SK-N-SH (cell line): ENCODE data around the gene NDUFA6.
"Not testable (repeated sequence)": the region's sequence is repeated elsewhere in the genome, so short reads cannot be mapped to it uniquely, and the experiment has no call there.

Experiments used
- EP300 ChIP-seq, 2 experiments: IDR thresholded peaks; 2 replicates each; pipeline versions ENCODE4 v1.4.0 to v1.6.1; 2012; ENCODE audit warnings: borderline replicate concordance in 1 of 2, low read depth in 1 of 2, low read length in 1 of 2
- GATA2 ChIP-seq: sonication (generic); formaldehyde crosslinking; IDR thresholded peaks from 2 replicates; pipeline ENCODE4 v1.5.0; 2020; ENCODE audit warnings: mild to moderate bottlenecking, missing genetic modification reagents
- POLR2AphosphoS5 ChIP-seq: IDR thresholded peaks from 2 replicates; pipeline ENCODE4 v1.6.1; 2012; ENCODE audit warnings: low read depth, low read length
- RAD21 ChIP-seq: IDR thresholded peaks from 2 replicates; pipeline ENCODE4 v1.6.1; 2012; ENCODE audit warnings: mild to moderate bottlenecking, low read length
- TCF12 ChIP-seq: IDR thresholded peaks from 2 replicates; pipeline ENCODE4 v1.4.0; 2012
- YY1 ChIP-seq: IDR thresholded peaks from 2 replicates; pipeline ENCODE4 v1.4.0; 2012; ENCODE audit warnings: low read depth, mild to moderate bottlenecking
- TF ChIP-seq, protein P1 (sequence below): fragments of 200-600 bp; sonication (generic); IDR thresholded peaks from 2 replicates; pipeline ENCODE4 v1.6.1; 2017; ENCODE audit warnings: antibody characterized with exemption, mild to moderate bottlenecking, moderate library complexity
- TF ChIP-seq, protein P2 (sequence below): fragments of 150-350 bp; IDR thresholded peaks from 2 replicates; pipeline ENCODE4 v1.6.1; 2017; ENCODE audit warnings: antibody characterized with exemption, low read length, low read depth, borderline replicate concordance

DNA sequence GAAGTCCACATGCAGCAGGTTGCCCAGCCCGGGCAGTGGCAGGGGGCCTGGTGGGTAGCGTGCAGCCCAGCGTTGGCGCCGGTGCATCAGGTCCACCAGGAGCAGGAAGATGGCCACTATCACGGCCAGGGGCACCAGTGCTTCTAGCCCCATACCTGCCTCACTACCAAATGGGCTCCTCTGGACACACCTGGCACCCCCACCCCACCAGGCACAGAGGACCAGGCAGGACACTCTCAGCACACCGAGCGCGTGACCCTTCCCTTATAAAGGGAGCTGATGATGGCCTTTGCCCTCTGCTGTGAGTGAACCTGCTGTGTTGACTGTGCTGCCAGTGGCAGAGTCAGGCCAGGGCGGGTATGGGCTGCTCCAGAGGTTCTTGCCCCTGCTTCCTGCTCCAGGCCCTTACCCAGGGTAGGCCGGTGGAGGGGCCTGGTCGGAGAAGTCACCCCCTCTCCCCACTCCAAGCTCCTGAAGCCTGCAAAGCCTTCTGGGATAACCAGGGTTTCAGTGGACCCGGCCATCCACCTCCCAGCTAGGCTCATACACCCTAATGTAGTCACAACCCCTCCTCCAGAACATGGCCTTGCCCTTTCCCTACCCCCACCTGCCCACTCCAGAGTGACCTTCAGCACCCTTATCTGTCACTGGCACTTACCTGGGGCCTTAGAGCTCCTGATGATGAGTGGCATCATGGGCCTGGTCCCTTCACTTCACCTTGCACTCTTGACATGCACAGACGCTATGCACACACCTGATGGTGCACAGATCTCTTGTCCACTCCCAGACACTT is 40.3 kb upstream of the NDUFA6 start, which contains the start of gene CYP2D6:
- TF ChIP-seq RAD21; POLR2AphosphoS5; EP300 (IDR thresholded peaks at IDR 0.05; ENCODE audit: borderline replicate concordance in 1 of 2, low read depth in 1 of 2, low read length in 1 of 2); TCF12; YY1; GATA2 (CRISPR knock-in tag): not testable (repeated sequence)
- TF ChIP-seq, protein P1, sequence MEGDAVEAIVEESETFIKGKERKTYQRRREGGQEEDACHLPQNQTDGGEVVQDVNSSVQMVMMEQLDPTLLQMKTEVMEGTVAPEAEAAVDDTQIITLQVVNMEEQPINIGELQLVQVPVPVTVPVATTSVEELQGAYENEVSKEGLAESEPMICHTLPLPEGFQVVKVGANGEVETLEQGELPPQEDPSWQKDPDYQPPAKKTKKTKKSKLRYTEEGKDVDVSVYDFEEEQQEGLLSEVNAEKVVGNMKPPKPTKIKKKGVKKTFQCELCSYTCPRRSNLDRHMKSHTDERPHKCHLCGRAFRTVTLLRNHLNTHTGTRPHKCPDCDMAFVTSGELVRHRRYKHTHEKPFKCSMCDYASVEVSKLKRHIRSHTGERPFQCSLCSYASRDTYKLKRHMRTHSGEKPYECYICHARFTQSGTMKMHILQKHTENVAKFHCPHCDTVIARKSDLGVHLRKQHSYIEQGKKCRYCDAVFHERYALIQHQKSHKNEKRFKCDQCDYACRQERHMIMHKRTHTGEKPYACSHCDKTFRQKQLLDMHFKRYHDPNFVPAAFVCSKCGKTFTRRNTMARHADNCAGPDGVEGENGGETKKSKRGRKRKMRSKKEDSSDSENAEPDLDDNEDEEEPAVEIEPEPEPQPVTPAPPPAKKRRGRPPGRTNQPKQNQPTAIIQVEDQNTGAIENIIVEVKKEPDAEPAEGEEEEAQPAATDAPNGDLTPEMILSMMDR: not testable (repeated sequence)
- TF ChIP-seq, protein P2, sequence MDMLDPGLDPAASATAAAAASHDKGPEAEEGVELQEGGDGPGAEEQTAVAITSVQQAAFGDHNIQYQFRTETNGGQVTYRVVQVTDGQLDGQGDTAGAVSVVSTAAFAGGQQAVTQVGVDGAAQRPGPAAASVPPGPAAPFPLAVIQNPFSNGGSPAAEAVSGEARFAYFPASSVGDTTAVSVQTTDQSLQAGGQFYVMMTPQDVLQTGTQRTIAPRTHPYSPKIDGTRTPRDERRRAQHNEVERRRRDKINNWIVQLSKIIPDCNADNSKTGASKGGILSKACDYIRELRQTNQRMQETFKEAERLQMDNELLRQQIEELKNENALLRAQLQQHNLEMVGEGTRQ: not testable (repeated sequence)
